DMS114 treated with DMSO at 0.1 percent for 48 hours (cell line): ENCODE results near the gene FETUB.
"Not testable (repeated sequence)": the region's sequence is repeated elsewhere in the genome, so short reads cannot be mapped to it uniquely, and the experiment has no call there.

Experiments used
- DNase-seq: peaks from one replicate; lab custom pipeline; 2025; ENCODE audit not compliant: unreplicated experiment; lab: John Stamatoyannopoulos, UW

The FETUB gene

DNA sequence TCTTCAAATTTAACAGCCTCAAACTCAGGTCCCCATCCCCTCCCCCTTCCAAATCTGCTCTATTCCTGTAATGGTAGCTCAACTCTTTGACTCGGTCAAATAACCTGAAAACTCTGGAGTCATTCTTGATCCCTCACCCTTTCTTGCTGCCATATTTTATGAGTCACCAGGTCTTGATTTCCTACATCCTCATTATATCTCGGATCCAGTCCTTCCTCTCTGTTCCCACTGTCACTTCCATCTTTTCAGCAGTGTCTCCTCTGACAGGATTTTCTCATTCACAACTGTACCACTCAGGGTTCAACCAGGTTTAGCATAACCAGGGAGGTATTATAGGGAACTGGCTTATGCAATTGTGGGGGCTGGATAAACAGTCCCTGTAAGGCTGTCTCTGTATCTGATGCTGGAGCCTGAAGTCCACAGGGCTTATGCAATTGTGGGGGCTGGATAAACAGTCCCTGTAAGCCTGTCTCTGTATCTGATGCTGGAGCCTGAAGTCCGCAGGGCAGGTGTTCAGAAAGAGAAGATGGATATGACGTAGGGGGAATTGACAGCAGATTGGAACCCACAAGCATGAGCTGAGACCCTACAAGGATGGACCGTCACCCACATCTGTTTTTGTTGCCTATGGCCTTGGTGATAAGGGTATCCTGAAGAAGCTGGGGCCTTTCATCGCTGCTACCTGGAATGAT, 9.1 kb upstream of the FETUB start:
- no peak for DNase-seq

DNA sequence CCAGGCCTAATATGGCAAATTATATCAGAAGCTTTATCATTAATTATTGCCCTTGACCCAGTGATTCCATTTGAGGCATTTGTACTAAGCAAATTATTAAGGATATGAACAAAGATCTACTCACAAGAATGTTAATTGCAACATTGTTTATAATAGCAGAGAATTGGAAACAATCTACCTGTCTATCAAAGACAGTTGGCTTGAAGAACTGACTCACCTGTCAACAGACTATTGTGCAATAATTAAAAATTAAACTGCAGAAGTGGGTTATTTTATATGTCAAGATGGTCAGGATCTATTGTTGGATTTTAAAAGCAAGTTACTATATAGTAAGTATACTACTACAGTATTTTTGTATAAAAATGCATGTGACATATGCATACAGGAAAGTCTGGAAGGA, 6.7 kb upstream of the FETUB start:
- DNase-seq: no peak

DNA sequence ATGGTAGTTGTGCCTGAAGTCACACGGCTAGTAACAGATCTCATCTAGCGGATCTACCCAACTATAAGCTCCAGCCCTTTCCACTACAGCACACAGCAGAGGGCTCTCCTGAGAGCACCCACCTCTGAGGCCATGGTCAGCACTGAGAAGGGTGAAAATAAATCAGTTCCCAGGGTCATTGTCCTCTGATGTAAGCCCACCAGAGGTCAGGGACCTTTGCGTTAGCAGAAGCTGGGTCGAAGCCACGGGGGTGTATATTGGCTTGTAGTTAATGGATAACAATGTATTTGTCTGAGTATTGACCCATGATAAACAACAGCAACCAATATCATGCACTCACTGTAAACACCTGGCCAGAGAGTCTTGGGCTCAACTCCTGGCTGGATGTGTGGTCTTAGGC, 6.0 kb upstream of the FETUB start:
- not testable (repeated sequence) for DNase-seq

DNA sequence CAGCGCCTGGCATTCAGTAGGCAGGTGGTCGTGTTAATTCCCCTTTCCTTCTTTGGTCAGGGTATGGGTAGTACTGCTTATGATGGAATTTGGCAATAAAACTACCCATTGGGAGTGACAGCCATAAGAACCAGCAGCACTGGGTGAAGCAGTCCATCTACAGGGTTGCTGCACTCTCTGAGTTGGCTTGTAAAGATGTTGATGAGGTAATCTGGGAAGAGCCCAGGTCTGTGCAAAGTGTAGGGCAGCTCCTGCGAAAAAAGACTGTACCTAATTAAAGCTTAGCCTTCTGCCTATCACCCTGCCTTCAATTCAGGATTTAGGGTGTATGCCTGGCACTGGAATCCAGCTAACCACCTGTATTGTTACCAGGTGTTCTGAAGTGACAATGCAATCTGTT, 4.7 kb upstream of the FETUB start:
- no peak for DNase-seq

DNA sequence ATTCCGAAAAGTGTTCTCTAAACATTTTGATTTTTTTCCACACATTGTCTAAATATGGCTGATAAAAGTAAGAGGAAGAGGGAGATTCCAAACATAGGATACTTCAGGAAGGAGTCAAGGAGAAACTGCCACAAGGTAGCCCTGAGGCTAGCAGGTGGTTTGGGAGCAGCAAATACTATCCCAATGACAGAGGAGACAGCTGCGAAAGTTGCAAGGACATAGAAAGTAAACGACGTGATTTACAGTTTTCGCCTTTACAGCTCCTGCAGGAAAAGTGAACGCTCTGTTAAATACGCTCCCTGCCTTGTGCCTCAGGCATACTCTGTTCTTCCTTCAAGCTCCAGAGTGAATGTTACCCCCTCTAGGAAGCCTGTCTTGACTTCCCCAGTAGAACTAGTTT, 3.7 kb upstream of the FETUB start:
- no peak for DNase-seq

DNA sequence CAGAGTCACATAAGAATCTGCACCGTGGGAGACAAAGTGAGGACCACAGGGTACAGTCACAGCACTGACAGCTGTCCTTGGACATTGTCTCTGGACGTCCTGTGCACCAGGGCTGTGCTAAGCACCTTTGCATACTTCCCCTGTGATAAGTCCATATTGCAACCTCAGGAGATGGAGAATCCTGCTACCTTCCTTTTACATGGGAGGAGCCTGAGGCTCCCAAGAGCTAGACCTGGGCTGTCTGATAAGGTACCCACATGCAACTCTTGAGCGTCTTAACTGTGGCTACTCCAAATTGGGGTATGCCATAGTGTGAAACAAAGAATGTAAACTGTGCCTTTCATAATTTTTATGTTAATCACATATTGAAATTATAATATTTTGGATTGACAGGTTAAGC, 2.5 kb upstream of the FETUB start:
- DNase-seq: no peak

DNA sequence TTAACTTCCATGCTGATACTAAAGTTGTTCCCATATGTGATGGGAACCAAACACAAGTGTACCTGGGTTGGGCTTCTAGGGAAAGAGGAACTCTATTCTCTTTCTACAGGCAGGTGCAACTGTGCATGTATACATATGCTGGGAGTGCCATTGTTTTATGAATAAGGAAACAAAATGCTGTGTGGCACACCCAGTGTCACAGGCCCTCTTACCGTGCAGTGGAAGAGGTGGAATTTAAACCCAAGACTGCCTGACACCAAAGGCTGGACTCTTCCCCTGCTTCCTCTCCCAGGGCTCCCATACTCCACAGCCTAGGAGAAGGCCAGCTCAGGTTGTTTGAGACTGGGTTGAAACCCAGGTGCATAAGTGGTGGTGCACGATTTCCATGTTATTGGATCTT, 1.9 kb upstream of the FETUB start:
- no peak for DNase-seq

DNA sequence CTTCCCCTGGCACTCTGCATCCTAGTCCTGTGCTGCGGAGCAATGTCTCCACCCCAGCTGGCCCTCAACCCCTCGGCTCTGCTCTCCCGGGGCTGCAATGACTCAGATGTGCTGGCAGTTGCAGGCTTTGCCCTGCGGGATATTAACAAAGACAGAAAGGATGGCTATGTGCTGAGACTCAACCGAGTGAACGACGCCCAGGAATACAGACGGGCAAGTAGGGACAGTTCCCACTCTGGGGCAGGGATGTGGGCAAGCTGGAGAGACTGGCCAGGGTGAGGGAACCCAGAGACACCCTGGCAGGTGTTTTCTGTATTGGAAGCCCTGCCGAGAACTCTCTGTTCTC, 247 bp downstream of the FETUB start:
- no peak for DNase-seq

DNA sequence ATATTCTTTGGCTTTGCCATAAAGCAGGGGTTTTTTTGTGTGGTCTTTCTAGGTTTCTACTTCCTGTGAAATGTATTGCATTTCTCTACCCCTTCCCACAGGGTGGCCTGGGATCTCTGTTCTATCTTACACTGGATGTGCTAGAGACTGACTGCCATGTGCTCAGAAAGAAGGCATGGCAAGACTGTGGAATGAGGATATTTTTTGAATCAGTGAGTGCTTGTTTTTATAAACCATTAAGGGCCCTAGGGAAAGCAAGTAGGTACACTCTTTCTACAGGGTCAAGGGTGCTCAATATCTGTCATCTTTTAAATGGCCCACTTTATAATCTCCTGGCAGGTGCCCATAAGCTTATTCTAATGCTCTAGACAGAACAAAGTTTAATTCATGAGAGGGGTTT, 730 bp downstream of the FETUB start:
- no peak for DNase-seq

DNA sequence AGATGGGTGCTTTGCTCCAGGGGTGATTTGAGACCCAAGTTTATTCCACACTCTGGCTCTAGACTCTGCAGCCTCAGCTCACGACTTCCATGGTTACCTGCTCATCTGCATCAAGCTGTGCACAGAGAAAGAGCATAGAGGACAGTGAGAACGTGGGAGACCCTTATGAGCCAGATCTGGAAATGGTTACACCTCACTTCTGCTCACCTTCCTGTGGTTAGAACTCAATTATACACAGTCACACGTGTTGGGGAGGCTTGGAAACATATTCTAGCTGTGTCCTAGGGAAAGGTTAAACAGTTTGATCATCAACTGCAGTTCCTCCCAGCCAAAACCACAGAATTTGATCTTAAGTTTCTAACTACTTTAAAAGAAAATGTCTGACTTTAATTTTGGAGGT, 1.8 kb downstream of the FETUB start:
- DNase-seq: no peak

DNA sequence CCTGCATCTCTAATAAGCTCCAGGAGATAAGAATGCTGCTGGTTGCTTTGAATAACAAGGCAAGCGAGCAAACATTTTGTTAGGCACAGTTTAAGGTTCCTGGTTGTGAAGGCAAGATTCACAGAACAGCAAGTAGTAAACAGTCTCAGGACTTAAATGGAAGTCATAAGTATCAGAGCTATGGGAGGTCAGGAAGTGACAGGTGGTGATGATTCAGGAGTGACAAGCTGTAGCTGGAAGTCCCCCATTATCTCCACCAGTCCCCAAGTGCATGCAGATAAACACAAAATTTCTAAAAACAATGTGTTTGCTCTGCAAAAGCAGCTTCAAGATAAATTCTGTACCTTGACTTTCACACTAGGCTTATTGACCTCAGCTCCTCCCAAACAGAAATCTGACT, 3.3 kb downstream of the FETUB start:
- no peak for DNase-seq

DNA sequence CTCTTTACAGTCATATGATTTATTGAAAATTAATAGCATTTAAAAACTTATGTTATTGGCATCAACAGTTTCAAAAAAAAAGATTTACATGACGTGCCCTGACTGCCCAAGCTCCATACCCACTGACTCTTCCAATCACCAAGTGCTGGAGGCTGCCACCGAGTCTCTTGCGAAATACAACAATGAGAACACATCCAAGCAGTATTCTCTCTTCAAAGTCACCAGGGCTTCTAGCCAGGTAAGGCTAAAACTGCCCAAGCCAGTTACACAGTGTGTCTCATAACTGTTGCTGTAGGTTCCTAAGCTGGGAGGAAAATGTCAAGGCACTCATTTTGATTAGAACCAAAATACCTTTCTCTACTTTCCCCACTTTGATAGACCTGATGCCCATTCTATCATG, 4.5 kb downstream of the FETUB start:
- no peak for DNase-seq

DNA sequence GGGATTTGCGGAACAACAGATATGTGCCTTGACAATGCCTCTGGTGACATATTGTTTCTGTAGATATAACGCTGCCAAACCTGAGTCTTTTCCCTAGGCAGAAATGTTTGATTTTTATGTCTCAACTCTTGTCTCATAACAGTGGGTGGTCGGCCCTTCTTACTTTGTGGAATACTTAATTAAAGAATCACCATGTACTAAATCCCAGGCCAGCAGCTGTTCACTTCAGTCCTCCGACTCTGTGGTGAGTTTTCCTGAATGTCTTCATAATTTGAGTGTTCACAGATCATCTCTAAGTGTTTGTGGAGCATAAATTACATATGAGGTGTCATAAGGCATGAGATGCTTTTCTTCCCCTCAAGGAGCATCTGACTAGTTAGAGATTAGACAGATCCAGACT, 5.9 kb downstream of the FETUB start:
- no peak for DNase-seq

DNA sequence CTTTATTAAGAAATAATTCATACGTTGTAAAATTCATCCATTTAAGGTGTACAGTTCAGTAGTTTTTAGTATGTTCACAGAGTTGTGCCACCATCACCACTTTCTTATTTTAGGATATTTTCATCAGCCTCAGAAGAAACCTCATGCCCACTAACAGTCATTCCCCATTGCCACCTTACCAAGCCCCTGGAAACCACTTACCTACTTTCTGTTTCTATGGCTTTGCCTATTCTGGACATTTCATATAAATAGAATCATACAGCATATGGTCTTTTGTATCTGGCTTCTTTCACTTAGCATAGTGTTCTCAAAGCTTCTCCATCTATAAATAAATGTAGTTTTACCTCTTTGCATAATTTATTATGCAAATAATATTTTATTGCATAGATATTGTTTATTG, 6.6 kb downstream of the FETUB start:
- no peak for DNase-seq

DNA sequence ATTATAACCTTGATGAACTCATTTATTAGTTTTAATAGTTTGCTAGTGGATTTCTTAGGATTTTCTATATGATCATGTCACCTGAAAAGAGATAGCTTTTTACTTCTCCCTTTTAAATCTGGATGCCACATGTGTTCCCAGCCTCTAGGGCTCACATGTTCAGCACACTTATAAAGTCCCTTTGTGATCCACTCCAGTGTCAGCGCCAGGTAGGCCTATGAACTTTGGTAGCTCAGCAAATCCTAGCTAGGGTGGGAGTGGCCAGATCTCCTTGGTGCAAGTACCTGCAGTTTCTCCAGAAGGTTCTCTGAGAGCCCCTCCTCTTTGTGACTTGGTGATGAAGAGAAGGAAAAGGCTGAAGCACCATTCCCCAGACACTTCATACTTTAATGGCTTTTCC, 8.7 kb downstream of the FETUB start:
- no peak for DNase-seq

DNA sequence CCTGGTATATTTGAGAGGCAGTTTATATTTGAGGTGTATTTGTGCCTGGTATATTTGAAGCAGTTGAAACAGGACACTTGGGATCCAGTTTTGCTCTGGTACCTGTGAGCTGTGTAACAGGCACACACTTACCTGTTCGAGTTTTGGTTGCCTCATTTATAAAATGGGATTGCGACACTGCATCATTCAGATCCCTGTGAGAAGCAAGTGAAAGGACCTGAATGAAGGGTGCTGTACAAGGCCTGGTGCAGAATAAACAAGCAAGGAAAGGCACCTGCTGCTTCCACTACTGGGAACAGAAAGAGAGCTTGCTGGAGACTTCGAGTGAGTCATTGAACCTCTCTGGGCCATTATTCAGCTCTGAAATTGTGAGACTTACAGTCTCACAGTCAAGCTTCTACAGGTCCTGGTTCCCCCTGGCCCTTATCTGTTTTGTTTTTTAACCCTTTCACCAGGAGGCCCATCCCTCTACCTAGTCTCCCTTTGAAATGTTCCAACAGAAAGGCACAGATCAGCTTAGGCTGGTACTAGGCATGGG, 11.5 kb downstream of the FETUB start:
- DNase-seq: no peak

DNA sequence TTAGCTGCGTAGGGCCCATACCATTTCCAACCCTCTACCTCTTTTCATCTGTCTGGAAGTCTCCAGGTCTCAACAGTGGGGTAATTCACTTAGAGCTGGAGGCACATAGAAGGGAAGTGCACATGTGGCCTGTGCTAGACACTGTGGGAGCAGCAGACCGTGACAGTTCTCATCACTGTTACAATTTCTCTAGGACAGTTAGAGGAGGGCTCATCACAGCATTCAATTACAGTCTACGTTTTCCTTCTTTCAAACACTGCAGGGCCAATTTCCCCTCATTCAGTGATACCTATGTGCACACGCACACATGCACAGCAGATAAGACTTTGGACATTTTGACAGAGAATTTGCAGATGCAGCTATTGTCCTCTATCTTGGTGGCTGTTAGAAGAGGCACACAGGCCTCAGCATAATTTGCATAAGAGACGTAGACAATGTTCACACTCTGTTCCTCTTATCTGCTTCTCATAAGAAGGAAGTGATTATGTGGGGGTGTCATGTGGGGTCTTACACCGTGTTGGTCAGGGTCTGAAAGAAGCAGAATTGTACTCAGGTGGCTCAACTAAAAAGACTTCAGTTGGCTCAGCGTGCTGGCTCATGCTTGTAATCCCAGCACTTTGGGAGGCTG, 13.0 kb downstream of the FETUB start:
- DNase-seq: no peak

DNA sequence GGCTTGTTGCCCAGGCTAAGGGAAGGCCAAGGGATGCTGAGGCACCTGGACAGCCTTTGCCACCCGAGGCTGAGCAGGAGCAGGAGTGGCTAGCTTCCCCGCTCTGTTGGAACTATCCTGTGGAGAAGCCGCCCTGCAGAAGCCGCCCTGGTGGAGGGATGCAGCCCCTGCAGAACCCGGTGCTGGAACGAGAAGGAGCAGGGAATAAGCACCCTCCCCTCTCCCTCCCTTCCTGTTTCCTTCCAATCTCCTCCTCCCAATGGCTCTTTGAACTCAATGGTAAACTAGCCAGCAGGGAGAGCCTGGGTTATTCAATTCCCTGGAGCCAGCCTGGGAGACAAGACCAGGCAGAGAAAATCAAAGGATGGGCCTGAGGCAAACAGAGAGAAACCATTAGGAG, 13.8 kb downstream of the FETUB start:
- peak; percentile 7 for DNase-seq

DNA sequence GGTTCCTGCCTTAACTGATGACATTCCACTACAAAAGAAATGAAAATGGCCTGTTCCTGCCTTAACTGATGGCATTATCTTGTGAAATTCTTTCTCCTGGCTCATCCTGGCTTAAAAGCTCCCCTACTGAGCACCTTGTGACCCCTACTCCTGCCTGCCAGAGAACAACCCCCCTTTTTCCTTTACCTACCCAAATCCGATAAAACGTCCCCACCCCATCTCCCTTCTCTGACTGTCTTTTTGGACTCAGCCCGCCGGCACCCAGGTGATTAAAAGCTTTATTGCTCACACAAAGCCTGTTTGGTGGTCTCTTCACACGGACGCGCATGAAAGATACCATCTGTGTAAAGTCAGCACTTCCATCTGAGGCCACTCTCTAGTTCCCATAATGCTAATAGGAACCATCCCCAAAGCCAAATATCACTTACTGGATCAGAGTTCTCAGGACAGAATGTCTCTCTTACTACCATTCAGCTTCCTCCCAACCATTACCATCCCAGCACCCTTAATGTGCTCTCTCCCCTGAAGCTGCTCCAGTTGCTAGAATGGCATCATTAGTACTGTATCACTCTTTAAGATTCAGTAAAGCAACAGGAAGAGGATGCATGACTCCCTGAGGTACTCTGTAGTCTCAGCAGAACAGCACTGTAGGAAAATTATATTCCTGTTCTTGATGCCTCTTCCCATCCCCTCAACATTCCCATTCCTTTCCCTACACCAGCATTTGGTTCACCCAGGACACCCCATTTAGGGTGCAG, 23.3 kb downstream of the FETUB start:
- no peak for DNase-seq

DNA sequence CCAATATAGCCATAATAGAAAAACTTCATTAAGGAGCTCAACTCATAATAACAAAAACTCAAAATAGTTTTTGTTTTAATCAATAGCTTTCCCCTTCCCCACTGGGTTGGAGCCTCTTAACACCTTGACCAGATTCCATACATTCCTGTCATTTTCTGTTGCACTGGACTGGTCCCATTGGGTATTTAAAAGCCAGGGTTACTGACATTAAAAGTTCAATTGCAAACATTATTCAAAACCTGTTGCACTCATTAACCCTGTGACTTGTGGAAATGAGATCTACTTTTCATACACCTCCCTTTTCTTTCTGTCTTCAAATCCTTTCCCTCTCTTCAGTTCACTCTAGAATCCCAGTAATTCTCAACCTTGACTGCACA, 23.9 kb downstream of the FETUB start:
- DNase-seq: no peak

DNA sequence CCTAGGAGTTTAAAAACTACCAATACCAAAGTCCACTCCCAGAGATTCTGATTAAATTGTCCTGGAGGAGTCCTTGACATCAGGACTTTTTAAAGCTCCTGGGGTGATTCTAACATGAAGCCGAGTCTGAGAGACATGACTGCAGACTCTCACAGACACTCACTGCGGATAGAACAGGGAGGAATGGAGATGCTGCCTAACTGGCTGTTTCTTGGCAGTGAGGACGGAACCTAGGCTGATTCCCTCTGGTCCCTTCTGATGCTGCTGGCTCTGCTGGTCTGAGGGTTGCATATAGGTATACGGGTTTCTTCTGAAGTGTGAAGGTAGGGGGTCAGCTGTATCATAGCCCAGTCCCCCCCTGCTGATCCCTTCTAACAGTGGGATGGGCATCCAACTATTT, 24.3 kb downstream of the FETUB start:
- no peak for DNase-seq

DNA sequence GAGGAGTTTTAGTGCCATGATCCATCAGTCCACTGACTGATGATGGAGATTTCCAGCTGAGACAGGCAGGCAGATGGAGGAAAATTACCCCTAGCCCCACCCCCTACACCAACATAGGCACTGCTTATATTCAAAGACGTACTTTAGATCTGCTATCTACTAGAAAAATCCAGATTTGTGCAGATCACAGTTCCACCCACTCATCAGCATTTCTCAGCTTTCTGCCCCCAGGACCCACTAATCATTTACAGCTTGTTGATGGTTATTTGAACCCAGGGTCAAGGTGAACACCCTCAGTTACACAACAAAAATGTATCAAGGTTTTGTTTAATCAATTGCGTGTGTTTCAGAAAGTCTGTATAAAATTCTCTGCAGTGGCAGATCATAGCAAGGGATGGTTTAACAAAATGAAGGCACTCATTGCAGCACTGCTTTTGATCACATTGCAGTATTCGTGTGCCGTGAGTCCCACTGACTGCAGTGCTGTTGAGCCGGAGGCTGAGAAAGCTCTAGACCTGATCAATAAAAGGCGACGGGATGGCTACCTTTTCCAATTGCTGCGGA, 25.5 kb downstream of the FETUB start, which contains the start of gene HRG:
Gene HRG (plus strand): TSS at position 390 of the 564 bp plus-strand sequence. CDS start 18 bp downstream, at position 408.
- DNase-seq: no peak
